GM19455 (cell line): ENCODE measurements around the gene PCYT2.

Experiments
- ATAC-seq: cut with Tn5 transposase; IDR thresholded peaks from one replicate; pipeline ENCODE4 v1.9.1; 2021; ENCODE audit not compliant: unreplicated experiment

The PCYT2 gene

DNA sequence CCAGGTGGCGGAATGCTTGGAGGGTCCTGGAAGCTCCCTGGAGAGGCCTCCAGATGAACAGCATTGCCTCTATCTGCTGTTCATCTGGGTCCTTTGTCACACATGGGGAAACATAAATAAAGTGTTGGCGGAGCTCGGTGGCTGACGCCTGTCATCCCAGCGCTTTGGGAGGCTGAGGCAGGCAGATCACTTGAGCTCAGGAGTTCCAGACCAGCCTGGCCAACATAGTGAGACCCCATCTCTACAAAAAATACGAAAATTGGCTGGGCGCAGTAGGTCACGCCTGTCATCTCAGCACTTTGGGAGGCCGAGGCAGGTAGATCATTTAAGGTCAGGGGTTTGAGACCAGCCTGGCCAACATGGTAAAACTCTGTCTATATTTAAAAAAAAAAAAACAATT, 33.7 kb upstream of the PCYT2 start:
- ATAC-seq: no peak

DNA sequence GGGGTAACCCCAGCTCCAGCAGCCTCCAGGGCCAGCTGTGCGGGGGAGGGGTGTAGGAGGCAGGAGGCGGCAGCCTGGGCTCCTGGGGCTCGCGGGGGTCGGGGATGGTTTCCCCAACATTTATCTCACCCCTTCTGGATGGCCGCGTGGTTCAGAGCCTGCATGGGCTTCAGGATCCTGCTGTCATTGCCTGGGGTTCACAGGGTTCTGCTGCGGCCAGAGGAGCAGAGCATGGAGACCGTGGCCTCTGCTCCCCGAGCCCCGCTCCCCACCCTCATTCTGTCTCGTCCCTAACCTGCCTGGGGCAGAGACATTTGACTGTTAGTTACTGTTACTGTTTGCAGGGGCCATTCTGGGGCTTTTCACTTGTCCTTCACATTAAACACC, 31.0 kb upstream of the PCYT2 start:
- no peak for ATAC-seq

GRCh38 chr17:81941484-81942166, 30.4 kb upstream of the PCYT2 start:
- no peak for ATAC-seq

DNA sequence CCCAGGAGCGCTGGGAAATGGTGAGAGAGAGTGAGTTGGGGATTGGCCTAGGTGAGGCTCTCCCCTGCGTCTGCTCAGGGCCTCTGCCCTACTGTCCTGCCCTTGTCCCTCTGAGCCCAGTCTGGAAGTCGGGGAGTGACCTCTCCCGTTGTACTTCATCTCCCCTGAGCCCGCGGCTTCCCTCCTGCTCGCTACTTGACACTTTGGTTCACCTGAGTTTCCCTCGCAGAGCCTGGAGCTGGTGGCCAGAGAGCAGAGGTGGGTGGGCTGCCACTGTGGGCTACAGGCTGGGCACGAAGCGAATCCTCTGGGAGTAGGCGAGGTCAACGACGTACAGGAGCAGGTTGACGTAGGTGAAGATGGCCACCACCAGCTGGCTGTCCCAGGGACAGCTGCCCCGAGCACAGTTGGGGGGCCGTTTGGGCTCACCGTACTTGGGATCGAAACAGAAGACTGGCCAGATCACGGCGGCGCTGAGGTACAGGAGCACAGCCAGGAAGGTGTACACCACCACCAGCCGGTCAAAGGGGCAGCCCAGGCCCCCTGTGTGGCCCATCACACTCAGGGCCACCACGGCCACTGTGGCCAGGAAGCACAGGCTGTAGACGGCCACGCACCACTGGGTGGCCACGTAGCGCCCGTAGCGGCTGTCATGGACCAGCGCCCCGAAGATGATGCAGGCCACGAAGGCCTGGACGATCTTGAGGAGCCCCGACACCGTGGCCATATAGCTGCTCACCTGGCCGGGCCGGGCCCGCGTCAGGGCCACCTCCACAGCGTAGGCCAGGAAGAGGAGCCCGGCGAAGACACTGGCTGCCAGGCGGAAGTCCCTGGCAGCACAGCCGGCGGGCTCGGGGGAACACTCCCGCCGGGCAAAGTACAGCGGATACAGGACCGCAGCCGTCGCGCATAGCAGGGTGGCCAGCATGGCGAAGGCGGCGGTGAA, 29.6 kb upstream of the PCYT2 start:
- no peak for ATAC-seq

GRCh38 chr17:81939881-81940385, 28.7 kb upstream of the PCYT2 start:
- ATAC-seq: no peak

DNA sequence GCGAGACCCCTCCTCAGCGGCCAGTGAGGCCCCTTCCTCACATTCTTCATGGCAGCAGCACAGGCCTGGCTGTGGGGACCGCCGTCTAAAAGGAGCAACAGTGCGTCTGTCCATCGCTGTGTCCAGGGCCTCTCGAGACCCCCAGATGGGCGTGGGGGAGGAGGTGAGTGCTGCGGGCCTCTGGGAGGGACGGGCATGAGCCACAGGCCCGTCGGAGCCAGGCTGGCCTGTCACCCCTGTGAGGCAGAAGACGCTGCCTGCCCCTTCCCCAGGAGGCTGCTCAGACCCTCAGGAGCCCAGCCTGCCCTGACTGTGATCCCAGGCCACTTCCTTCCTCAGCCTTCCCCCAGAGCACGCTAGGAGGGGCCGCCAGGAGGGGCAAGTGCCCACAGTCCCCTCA, 28.0 kb upstream of the PCYT2 start:
- no peak for ATAC-seq

DNA sequence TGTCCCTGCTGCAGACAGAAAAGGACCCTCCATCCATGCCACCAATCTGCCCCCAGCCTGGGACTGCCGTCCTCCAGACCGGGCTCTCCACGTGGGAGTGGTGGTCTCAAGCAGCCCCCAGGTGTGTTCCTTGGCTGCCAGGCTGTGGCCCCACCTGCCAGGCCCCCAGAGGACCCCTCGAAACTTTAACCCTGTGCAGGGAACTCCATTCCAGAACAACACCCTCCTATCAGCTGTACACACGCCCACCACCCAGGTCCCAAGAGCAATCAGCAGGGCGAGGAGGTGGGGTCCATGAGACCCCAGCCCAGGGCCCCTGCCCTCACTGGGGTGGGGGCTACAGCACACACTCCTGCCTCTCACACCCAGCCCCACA, 24.5 kb upstream of the PCYT2 start:
- no peak for ATAC-seq

GRCh38 chr17:81934850-81935708, 23.9 kb upstream of the PCYT2 start:
- ATAC-seq: no peak

DNA sequence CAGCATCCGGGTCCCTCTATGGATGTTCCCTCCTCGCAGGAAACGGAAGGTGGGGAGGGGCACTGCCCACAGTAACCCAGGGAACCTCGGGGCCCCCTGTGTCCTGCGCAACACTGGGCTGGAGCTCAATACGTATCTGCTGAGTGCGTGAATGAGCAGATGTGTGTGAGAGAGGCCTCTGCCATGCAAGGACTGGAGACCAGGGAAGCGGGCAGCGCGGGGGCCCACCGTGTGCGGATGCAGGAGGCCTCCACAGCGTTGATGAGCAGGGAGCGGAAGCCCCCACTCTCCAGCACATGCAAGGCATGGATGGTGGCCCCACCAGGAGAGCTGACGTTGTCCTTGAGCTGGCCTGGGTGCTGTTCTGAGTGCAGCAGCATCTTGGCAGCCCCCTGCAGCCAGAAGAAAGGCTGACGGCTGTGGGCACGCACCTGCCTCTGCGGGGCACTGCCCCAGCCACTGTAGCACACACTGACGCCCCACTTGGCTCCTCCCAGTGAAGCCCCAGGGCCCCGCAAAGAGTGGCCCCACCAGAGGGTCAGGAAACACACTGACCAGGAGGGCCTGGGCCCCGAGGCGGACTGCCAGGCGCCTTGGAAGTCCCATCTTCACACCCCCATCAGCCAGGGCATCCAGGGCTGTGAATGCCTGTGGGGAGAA, 23.0 kb upstream of the PCYT2 start:
- no peak for ATAC-seq

GRCh38 chr17:81933178-81933699, 22.0 kb upstream of the PCYT2 start:
- no peak for ATAC-seq

DNA sequence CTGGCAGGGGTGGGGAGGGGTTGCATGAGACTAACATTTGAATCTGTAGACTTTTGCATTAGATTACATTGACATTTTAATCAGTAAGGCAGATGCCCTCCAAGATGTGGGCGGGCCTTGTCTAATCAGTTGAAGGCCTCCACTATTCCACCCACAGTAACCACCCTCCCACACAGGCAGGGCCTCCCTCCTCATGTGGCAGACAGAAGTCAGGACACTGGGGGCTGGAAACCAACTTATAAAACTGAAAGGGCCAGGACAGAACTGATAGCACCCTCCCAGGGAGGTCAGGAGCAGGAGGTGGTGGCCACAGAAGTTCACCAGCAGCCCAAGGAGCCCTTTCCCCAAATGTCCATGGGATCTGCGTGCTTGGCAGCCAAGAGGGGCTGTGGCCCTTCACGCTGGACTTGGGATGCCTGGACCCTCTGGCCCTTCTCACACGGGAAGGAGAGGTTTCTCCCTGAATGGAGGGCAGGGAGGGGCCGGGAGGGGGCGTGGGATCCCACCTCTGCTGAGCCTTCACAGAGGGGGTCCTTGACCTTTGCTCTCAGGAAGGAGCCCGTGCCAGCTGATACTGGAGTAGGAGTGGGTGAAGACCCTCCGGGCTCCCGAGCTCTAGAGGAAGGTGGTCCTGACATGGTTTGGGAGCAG, 21.3 kb upstream of the PCYT2 start:
- no peak for ATAC-seq

- ATAC-seq: no peak
Observed at GRCh38 chr17:81931557-81932332, 20.5 kb upstream of the PCYT2 start.

- ATAC-seq: no peak
Observed at GRCh38 chr17:81931189-81931556, 20.0 kb upstream of the PCYT2 start.

DNA sequence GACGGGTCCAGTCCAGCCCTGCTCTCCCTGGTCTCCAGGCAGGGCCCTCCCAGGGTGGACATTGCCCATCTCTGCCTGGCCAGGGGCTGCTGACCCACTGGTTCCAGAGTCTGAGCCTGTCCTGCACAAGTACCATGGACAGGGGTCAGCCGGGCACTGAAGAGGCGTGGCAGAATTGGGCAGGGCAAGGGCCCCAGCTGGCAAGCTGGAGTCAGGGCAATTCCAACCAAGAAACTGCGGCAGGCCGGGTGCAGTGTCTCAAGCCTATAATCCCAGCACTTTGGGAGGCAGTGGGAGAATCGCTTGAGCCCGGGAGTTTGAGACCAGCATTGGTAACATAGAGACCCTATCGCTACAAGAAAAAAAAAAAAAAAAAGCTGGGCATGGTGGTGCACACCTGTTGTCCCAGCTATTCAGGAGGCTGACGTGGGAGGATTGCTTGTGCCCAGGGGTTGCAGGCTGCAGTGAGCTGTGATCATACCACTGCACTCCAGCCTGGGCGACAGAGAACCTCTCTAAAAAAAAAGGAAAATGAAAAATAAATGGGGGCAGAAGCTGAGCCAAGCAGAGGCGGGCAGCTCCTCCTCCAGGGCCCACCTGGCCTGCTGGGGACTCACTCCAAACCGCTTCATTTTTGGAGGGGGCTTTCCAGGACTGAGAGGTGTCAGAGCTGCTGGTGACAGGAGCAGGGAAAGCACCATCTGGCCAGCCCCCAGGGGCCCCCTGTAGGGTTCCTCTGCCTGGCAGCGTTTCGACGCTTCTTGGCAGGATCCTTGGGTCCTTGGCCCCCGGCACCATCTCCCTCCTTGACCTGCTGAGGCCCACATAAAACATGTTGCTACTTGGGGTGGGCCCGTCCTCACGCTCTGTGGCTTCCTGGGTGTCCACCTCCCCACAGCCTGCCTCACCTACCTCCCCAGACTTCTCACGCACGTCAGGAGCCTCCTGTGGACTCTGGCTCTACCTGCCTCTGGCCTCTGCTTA, 19.2 kb upstream of the PCYT2 start:
- ATAC-seq: no peak

GRCh38 chr17:81929253-81930141, 18.3 kb upstream of the PCYT2 start:
- ATAC-seq: no peak

GRCh38 chr17:81928544-81929252, 17.5 kb upstream of the PCYT2 start:
- no peak for ATAC-seq
